Activated naive CD8-positive, alpha-beta T cell treated with anti-CD3 and anti-CD28 coated beads for 36 hours (primary cell): Measurements from ENCODE around the gene C1orf159. TPM values are rescaled to one million over a fixed set of nuclear protein-coding genes. Genes with fewer than 3 reads are reported as not detected.
"Not testable (repeated sequence)": the region's sequence is repeated elsewhere in the genome, so short reads cannot be mapped to it uniquely, and the experiment has no call there.

Source experiments
- DNase-seq: peaks from one replicate; pipeline ENCODE4 v3.0.0; 2021
- H3K27ac Mint-ChIP-seq: one replicate; pipeline ENCODE4 v1.8.0; 2022; ENCODE audit warnings: mild to moderate bottlenecking, moderate library complexity, mixed read lengths
- H3K27me3 Mint-ChIP-seq: one replicate; pipeline ENCODE4 v1.8.0; 2022; ENCODE audit warnings: mild to moderate bottlenecking, mixed read lengths
- H3K36me3 Mint-ChIP-seq: one replicate; pipeline ENCODE4 v1.8.0; 2021; ENCODE audit warnings: mild to moderate bottlenecking, mixed read lengths
- H3K4me1 Mint-ChIP-seq: one replicate; pipeline ENCODE4 v1.8.0; 2021; ENCODE audit warnings: mixed read lengths
- H3K4me3 Mint-ChIP-seq: one replicate; pipeline ENCODE4 v1.8.0; 2022; ENCODE audit warnings: mild to moderate bottlenecking, moderate library complexity, mixed read lengths
- H3K9me3 Mint-ChIP-seq: one replicate; pipeline ENCODE4 v1.8.0; 2022; ENCODE audit warnings: mixed read lengths
- total RNA-seq, 2 experiments: library from RNA; stranded (reverse); gene quantifications; one replicate each; pipeline ENCODE4 v1.2.3, GENCODE V29; 2021

C1orf159 gene
- total RNA-seq, 2 experiments from 2014 or later = 18.9 to 19.0 TPM

DNA sequence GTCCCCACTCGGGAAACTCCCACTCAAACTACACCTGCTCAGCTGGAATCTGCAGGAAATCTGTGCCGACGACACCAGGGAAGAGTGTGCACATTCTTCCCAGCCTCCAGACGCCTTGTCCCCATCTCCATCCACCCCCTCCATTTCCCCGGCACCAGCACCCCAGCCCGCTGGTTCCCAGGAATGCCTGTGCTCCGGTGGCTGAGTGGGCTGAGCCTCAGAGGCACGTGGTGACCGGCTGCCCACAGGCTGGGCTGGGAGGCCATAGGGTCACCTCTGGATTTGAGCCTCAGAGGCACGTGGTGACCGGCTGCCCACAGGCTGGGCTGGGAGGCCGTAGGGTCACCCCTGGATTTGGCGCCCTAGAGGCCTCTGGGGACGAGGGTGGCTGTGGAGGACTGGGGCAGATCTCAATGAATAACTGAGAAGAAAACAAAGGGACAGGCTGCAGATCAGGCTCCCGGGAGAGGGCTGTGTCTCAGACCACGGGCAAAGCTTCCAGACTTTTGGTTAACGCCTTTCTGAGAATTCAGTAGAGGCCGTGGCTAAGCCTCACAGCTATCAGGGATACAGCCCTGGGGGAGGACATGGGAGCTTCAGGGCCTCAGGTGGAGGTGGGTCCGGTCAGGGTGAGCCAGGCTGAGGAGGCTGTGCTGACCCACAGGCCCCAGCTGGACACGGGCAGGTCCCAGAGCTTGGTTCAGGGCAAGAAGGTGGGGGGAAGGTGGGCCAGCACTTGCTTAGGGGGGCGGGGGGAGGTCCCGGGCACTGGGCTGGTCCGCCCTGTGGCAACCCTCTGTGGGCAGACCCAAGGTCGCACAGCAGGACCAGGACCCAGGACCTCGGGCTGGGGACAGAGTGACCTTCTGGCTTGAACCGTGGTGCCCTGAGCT, 40.5 kb upstream of the C1orf159 start:
- H3K4me1 Mint-ChIP-seq = peaks cover 1% of the 10 kb centered on the region
- peaks cover 7% of the 10 kb centered on the region for H3K36me3 Mint-ChIP-seq
- no peak overlapping the region for H3K4me3 Mint-ChIP-seq
- peaks cover 20% of the 10 kb centered on the region for H3K9me3 Mint-ChIP-seq
- no peaks in the 10 kb centered on the region for H3K27me3 Mint-ChIP-seq
- H3K27ac Mint-ChIP-seq = peak overlapping the region; percentile 51
- no peak for DNase-seq

DNA sequence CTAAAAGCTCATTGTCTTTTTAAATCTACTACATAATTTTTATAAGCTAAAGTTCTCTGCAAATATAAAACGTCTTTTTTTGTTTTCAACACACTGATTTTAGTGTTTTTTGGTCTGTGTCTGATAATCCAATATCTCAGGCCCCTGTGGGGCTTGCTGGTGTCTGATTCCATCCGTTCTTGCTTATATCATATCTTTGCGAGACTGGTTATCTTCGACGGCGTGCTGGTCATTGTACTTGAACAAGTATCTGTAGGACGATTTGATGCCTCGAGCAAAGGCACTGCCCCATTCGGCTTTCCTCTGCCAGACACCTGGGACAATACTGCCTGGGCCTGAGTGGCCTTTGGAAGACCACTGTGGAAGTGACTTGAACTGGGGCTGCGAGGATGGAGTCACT, 39.4 kb upstream of the C1orf159 start:
- H3K27ac Mint-ChIP-seq = no peak overlapping the region
- H3K4me3 Mint-ChIP-seq = no peak overlapping the region
- no peak for DNase-seq
- H3K27me3 Mint-ChIP-seq = no peaks in the 10 kb centered on the region
- peaks cover 7% of the 10 kb centered on the region for H3K36me3 Mint-ChIP-seq
- H3K9me3 Mint-ChIP-seq = peaks cover 20% of the 10 kb centered on the region
- peaks cover 1% of the 10 kb centered on the region for H3K4me1 Mint-ChIP-seq

DNA sequence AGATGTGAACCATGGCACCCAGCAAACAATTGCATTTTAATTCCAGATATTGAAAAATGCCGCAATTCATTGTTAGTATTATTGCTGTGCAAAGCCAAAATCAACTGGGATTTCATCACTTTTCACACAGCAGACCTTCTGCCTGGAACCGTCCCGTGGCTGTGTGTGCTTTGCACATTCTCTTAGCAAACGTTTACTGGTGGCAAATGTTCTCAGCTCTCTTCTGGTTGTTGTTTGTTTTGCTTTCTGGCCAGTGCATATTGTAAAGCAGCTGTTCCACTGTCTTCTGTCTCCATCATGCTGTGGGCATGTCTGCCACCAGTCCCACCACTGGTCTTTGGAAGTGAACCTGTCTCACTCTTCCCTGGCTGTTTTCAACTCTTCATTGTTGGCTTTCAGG, 38.0 kb upstream of the C1orf159 start:
- H3K4me3 Mint-ChIP-seq = no peak overlapping the region
- no peaks in the 10 kb centered on the region for H3K27me3 Mint-ChIP-seq
- peaks cover 20% of the 10 kb centered on the region for H3K9me3 Mint-ChIP-seq
- H3K4me1 Mint-ChIP-seq = peaks cover 1% of the 10 kb centered on the region
- H3K27ac Mint-ChIP-seq = no peak overlapping the region
- DNase-seq = no peak
- peaks cover 7% of the 10 kb centered on the region for H3K36me3 Mint-ChIP-seq

DNA sequence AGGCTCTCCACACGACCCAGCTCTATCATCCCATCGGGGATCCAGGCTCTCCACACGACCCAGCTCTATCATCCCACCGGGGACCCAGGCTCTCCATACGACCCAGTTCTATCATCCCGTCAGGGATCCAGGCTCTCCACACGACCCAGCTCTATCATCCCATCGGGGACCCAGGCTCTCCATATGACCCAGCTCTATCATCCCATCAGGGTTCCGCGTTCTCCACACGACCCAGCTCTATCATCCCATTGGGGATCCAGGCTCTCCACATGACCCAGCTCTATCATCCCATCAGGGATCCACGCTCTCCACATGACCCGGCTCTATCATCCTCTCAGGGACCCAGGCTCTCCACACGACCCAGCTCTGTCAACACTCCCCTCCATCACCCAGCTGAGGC, 37.3 kb upstream of the C1orf159 start:
- H3K27me3 Mint-ChIP-seq, H3K36me3 Mint-ChIP-seq, H3K4me1 Mint-ChIP-seq, DNase-seq: not testable (repeated sequence)
- Mint-ChIP-seq H3K27ac (peak overlapping the region; percentile 65), H3K9me3 (peaks cover 20% of the 10 kb centered on the region), H3K4me3 (peak overlapping the region; percentile 36)

DNA sequence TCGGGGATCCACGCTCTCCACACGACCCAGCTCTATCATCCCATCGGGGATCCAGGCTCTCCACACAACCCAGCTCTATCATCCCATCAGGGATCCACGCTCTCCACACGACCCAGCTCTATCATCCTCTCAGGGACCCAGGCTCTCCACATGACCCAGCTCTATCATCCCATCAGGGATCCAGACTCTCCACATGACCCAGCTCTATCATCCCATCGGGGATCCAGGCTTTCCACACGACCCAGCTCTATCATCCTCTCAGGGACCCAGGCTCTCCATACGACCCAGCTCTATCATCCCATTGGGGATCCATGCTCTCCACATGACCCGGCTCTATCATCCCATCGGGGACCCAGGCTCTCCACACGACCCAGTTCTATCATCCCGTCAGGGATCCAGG, 36.5 kb upstream of the C1orf159 start:
- Mint-ChIP-seq H3K27ac (peak overlapping the region; percentile 43), H3K9me3 (peaks cover 20% of the 10 kb centered on the region)
- H3K4me1 Mint-ChIP-seq, H3K4me3 Mint-ChIP-seq, H3K36me3 Mint-ChIP-seq, H3K27me3 Mint-ChIP-seq, DNase-seq: not testable (repeated sequence)

DNA sequence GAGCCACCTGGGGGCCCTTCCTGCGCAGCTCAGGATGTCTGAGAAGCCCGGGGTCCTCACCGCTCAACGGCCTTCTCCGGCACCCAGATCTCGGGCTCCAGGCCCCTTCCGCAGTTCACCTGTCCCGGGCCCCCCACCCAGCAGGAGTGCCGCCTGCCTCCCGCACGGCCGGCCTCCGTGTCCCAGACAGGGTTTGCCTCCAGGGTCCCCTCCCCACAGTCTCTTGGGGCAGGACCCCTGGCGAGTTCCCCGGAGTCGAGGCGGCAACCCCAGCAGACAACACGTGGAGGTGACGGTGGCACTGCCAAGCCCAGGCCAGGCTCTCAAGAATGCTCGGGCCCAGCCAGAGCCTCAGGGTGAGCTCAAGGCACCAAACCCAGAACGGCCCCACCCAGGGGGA, 35.4 kb upstream of the C1orf159 start:
- Mint-ChIP-seq H3K36me3 (peaks cover 7% of the 10 kb centered on the region), H3K4me3 (no peak overlapping the region), H3K4me1 (no peaks in the 10 kb centered on the region), H3K27me3 (no peaks in the 10 kb centered on the region), H3K27ac (no peak overlapping the region), H3K9me3 (peaks cover 20% of the 10 kb centered on the region)
- DNase-seq = no peak

DNA sequence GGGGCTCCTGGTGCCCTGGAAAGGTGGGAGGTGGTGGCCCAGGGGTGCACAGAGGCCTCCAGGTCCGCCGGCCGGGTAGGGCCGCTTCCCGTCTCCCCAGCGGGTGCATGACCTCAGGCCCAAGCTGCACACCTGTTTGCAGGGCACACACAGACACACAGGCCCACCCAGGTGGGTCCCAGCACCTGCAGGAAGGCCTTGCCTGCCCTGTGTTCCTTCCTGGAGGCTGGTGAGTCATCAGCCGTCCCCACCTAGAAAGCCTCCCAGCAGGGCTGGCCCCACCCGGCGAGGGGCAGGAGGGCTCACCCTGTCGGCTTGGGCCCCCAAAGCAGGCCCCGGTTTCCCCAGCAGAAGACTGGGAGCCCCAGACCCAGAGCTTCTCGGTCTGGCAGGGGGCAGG, 34.2 kb upstream of the C1orf159 start:
- Mint-ChIP-seq H3K4me3 (no peak overlapping the region), H3K9me3 (peaks cover 20% of the 10 kb centered on the region), H3K4me1 (peaks cover 3% of the 10 kb centered on the region), H3K36me3 (peaks cover 7% of the 10 kb centered on the region), H3K27ac (no peak overlapping the region), H3K27me3 (no peaks in the 10 kb centered on the region)
- no peak for DNase-seq

DNA sequence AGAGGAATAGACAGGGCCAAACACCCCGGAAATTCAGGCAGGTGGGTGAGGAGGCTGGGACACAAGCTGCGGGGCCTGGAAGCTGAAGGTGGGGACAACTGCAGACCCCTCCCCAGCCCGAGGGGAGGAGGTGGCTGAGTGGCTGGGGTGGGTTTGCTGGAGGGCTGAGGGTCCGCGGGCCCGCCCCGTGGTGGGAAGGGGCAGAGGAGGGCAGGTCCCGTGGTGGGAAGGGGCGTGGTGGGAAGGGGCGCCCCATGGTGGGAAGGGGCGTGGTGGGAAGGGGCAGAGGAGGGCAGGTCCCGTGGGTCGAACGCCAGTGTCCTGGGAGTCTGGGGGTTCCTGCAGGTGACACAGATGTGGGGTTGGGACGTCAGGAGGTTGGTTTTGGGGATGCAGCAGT, 33.5 kb upstream of the C1orf159 start:
- Mint-ChIP-seq H3K36me3 (peaks cover 7% of the 10 kb centered on the region), H3K27ac (no peak overlapping the region), H3K4me3 (no peak overlapping the region), H3K9me3 (peaks cover 20% of the 10 kb centered on the region), H3K4me1 (peaks cover 4% of the 10 kb centered on the region), H3K27me3 (no peaks in the 10 kb centered on the region)
- no peak for DNase-seq

DNA sequence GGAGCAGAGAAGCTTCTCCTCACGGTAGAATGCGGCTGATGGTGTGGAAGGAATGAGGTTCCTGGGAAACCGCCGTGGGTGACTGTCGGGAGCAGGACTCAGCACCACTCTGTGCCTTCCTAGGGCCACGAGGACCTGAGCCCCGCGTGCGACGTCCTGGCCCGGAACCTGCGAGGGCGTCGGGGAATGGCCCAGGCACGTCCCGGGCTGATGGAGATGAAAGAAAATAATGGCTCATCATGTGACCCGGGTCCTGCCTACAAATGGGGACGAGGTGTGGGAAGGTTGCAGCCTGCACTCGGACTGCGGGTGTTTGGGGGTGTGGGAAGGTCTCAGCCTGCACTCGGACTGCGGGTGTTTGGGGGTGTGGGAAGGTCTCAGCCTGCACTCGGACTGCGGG, 32.7 kb upstream of the C1orf159 start:
- no peak overlapping the region for H3K4me3 Mint-ChIP-seq
- DNase-seq = no peak
- H3K27me3 Mint-ChIP-seq = no peaks in the 10 kb centered on the region
- peaks cover 7% of the 10 kb centered on the region for H3K36me3 Mint-ChIP-seq
- no peak overlapping the region for H3K27ac Mint-ChIP-seq
- H3K9me3 Mint-ChIP-seq = peaks cover 16% of the 10 kb centered on the region
- H3K4me1 Mint-ChIP-seq = peaks cover 11% of the 10 kb centered on the region

DNA sequence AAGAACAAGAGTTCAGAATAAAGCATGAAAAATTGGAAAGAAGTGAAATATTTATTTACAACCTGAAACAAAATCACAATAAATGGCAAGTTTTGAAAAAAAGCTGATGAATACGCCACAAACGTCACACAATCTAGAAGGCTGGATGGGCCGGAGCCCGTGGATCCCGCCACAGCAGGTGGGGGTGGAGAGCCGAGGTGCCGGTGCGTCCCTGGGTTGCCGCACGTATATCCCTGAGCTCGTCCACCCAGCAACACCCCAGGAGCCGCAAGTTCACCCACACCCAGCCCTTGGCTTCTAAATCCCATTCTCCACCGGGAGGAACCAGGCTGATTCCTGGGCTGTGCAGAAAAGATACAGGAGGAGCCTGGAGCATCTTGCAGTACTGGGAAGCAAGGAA, 32.2 kb upstream of the C1orf159 start:
- peak overlapping the region; percentile 34 for H3K27ac Mint-ChIP-seq
- H3K4me3 Mint-ChIP-seq = no peak overlapping the region
- peaks cover 2% of the 10 kb centered on the region for H3K36me3 Mint-ChIP-seq
- no peak for DNase-seq
- peaks cover 15% of the 10 kb centered on the region for H3K4me1 Mint-ChIP-seq
- H3K9me3 Mint-ChIP-seq = peaks cover 11% of the 10 kb centered on the region
- H3K27me3 Mint-ChIP-seq = no peaks in the 10 kb centered on the region

DNA sequence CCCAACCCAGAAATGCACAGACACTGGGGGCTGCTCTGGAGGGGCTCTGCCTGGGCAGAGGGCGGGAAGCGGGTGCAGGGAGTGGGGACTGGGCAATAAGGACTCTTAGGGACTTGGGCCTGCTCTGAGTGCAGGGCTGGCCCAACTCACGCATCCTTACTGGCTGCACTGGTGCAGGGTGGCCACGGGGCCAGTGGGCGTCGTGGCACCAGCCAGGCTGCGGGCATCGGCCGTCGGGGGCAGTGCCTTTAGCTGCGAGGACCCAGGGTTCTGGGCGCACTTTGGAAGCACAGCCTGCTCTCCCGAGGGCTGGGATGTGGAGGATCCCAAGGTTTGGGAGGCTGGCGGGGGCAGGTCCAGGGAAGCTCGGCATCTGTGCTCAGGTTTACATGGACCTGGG, 30.7 kb upstream of the C1orf159 start:
- H3K27ac Mint-ChIP-seq = peak overlapping the region; percentile 45

DNA sequence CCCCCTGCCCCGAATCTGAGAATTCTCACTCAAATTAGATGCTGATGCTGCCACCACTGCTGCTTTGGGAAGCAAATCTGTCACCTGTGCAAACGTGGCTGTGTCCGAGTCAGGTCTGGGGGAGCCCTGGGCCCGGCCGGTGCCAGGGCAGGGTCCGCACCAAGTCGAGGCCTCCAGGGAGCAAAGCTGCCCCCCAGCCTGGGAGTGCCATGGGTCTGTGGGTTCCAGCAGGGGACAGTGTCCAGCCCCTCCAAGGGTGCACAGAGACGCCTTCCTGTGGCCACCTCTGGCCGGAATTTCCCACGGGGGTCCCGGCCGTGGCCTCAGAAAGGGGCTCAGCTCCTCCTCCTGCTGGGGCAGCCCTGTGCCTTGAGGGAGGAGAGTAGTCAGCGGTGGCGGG, 30.1 kb upstream of the C1orf159 start:
- Mint-ChIP-seq H3K36me3 (no peaks in the 10 kb centered on the region), H3K4me3 (no peak overlapping the region), H3K4me1 (peaks cover 24% of the 10 kb centered on the region), H3K27me3 (no peaks in the 10 kb centered on the region), H3K27ac (peak overlapping the region; percentile 45), H3K9me3 (no peaks in the 10 kb centered on the region)
- no peak for DNase-seq

More for the DNA sequence above, 30.7 kb upstream of the C1orf159 start:
- H3K4me1 Mint-ChIP-seq = peaks cover 24% of the 10 kb centered on the region
- no peaks in the 10 kb centered on the region for H3K27me3 Mint-ChIP-seq
- H3K36me3 Mint-ChIP-seq = no peaks in the 10 kb centered on the region
- no peak for DNase-seq
- H3K4me3 Mint-ChIP-seq = no peak overlapping the region
- H3K9me3 Mint-ChIP-seq = no peaks in the 10 kb centered on the region

DNA sequence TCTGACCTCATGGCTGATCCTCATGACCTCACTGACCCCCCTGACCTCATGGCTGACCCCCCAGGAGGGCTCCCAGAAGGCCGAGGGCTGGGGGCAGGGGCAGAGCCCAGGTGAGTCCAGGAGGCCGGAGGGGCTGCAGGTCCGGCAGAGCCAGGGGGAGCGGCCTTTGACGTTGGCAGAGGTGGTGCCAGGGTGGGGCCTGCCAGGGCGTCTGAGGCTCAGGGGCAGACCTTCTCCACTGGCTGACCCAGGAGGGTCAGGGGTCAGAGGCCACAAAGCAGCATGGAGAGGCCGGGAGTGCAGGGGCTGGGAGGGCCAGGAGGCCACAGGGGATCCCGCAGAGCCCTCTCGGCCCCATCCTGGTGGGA, 29.6 kb upstream of the C1orf159 start:
- H3K4me3 Mint-ChIP-seq = no peak overlapping the region
- no peaks in the 10 kb centered on the region for H3K9me3 Mint-ChIP-seq
- no peak for DNase-seq
- H3K36me3 Mint-ChIP-seq = no peaks in the 10 kb centered on the region
- peak overlapping the region; percentile 74 for H3K27ac Mint-ChIP-seq
- no peaks in the 10 kb centered on the region for H3K27me3 Mint-ChIP-seq
- H3K4me1 Mint-ChIP-seq = peaks cover 24% of the 10 kb centered on the region

DNA sequence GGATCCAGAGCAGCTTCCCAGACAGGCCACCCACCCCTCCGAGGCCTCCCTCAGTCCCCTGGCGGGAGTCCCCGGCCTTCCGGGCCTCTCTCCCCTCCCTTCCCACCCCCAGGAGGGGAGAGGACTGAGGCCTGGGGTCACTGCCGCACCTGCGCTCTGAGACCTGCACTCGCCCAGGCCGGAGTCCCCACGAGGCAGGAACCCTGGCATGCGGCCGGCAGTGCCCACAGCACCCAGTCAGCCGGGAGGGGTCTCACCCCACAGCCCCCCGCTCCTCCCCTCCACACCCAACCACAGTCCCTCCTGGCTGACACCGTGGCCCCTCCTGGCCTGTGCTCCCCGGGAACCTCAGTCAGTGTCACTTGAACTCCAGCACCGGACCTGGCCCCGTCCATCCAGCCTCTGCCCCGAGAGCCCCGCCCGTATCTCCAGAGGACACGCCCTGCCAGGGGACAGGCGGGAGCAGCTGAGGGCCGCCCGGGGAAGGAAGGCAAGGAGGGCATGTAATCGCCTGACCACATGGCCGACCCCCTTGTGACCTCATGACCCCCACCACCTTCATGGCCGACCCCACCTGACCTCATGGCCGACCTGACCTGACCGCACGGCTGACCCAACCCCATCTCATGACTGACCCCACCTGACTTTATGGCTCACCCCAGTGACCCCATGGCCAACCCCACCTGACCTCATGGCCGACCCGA, 29.1 kb upstream of the C1orf159 start:
- H3K36me3 Mint-ChIP-seq = no peaks in the 10 kb centered on the region
- no peak overlapping the region for H3K4me3 Mint-ChIP-seq
- H3K27ac Mint-ChIP-seq = peak overlapping the region; percentile 95

DNA sequence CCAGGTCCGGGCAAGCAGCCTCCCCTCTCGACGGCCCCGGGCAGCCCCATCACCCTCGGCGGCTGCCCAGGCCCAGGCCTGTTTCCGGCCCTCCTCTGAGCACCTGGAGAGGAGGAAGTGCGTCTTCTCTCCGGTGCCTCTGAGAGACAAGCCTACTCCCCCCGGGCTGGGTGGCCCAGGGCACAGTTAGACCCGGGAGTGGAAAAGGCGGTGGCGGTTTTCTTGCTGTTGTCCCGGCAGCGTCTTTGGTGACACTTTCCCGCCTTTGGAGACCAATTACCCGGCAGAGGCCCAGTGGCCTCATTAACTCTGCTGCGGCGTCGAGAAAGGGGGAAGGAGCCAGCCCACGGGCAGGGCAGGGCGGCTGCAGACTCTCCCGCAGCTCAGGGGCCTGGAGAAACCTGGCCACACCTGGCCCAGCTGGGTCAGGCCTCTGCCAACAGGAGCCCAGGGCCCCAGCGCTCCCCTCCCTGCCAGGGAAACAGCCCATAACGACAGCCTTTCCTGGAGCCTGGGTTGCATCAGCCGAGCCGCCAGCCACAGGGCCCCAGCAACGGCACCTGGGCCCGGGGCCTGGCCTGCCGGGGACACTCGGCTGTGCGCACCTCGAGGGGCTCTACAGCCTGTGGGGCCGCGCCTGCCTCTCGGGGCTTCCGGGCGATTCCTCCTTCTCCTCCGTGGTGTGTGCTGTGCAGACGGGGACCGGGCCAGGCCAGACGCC, 28.4 kb upstream of the C1orf159 start:
- H3K27me3 Mint-ChIP-seq = no peaks in the 10 kb centered on the region
- peak; percentile 81 for DNase-seq
- no peaks in the 10 kb centered on the region for H3K36me3 Mint-ChIP-seq
- H3K4me1 Mint-ChIP-seq = peaks cover 24% of the 10 kb centered on the region
- no peaks in the 10 kb centered on the region for H3K9me3 Mint-ChIP-seq
- H3K27ac Mint-ChIP-seq = peak overlapping the region; percentile 95
- H3K4me3 Mint-ChIP-seq = peak overlapping the region; percentile 67

More for the DNA sequence above, 29.1 kb upstream of the C1orf159 start:
- H3K9me3 Mint-ChIP-seq = no peaks in the 10 kb centered on the region
- H3K27me3 Mint-ChIP-seq = no peaks in the 10 kb centered on the region
- H3K4me1 Mint-ChIP-seq = peaks cover 24% of the 10 kb centered on the region
- DNase-seq = no peak
